ENCODE data around the gene IL16.

IL16 gene

GRCh38 chr15:81288616-81289015 is 91.9 kb downstream of the IL16 start:
- in situ Hi-C loops (cut with HindIII; ENCODE audit: low pct_unique_long_range_greater_than_20kb, low sequenced_read_pairs): no loop called here
- TF ChIP-seq JUND (IDR thresholded peaks at IDR 0.05; ENCODE audit: low read depth): no peak
- no peak for DNase-seq (ENCODE audit: low read depth in 1 of 2, low spot score in 1 of 2)

DNA sequence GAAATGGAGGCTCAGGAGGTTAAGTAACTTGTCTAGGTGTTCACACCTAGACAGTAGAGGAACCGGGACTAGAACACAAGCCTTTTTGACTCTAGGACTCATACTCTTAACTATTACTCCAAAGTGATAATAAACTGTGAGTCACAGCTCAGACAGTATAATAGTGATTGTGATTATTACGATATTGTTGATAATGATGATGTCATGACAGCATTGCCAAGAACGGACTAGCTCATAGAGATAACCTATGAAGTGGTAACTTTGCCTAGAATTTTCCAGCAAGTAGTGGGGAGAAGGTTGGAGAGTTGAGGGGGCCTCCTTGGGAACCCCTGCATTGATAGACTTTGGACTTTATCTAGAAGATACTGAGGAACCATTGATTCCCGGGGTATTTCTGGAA is 93.2 kb downstream of the IL16 start:
- in situ Hi-C loops (cut with HindIII; ENCODE audit: low pct_unique_long_range_greater_than_20kb, low sequenced_read_pairs): no loop called here
- no peak for TF ChIP-seq JUND (IDR thresholded peaks at IDR 0.05; ENCODE audit: low read depth)
- DNase-seq (ENCODE audit: low read depth in 1 of 2, low spot score in 1 of 2): no peak

DNA sequence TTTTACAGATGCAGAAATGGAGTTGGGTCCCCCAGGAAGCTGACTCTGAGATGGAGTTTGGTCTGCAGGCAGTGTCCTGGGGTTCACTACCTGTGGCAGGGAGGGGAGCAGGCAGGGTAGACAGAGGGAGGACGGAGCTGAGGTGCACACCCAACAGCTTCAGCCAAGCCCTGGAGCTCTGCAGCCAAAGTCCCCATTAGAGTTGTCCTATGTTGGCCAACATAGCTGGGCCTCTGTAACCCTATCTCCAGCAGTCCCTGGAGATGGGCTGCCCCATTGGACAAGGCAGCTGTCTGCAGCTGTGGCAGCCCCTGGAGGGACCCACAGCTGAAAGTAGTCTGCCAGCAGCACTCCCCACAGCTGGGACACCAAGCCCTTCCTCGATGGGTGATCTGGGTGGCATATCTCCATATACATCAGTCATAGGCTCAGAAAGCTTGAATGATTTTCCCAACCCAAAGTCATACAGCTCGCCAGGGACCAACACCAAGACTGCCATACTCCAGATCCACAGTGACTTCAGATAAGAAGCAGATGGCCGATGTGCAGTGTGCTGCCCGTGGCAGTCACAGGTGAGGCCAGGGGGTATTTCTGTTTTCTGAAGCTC is 95.3 kb downstream of the IL16 start:
- no peak for TF ChIP-seq JUND (IDR thresholded peaks at IDR 0.05; ENCODE audit: low read depth)
- in situ Hi-C loops (cut with HindIII; ENCODE audit: low pct_unique_long_range_greater_than_20kb, low sequenced_read_pairs): no loop called here
- DNase-seq (ENCODE audit: low read depth in 1 of 2, low spot score in 1 of 2): no peak

- DNase-seq (ENCODE audit: low read depth in 1 of 2, low spot score in 1 of 2): no peak
- TF ChIP-seq JUND (IDR thresholded peaks at IDR 0.05; ENCODE audit: low read depth): no peak
- in situ Hi-C loops (cut with HindIII; ENCODE audit: low pct_unique_long_range_greater_than_20kb, low sequenced_read_pairs): no loop called here
Observed at GRCh38 chr15:81292523-81293001, 95.9 kb downstream of the IL16 start.

- DNase-seq (ENCODE audit: low read depth in 1 of 2, low spot score in 1 of 2): no peak
- no peak for TF ChIP-seq JUND (IDR thresholded peaks at IDR 0.05; ENCODE audit: low read depth)
- in situ Hi-C loops (cut with HindIII; ENCODE audit: low pct_unique_long_range_greater_than_20kb, low sequenced_read_pairs): no loop called here
Observed at GRCh38 chr15:81293728-81294515, 97.2 kb downstream of the IL16 start.

DNA sequence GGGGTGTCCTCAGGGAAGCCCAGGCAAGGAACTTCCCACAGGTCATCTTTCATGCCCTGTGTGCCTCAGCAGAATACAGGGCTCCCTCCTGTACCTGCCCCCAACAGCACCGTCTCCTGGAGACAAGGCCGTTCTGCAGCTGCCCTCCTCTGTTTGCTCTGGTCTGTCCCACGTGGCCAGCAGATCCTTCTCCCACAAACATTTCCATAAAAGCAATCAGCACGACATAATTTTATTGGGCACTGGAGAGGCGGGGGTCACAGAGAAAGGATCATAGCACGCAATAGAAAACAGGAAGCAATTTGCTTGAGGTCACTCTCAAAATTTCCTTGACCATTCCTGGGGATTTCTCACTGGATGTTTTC is 97.8 kb downstream of the IL16 start:
- no peak for TF ChIP-seq JUND (IDR thresholded peaks at IDR 0.05; ENCODE audit: low read depth)
- in situ Hi-C loops (cut with HindIII; ENCODE audit: low pct_unique_long_range_greater_than_20kb, low sequenced_read_pairs): no loop called here

GRCh38 chr15:81295486-81296121 is 98.9 kb downstream of the IL16 start:
- no peak for TF ChIP-seq JUND (IDR thresholded peaks at IDR 0.05; ENCODE audit: low read depth)
- in situ Hi-C loops (cut with HindIII; ENCODE audit: low pct_unique_long_range_greater_than_20kb, low sequenced_read_pairs): no loop called here
- no peak for DNase-seq (ENCODE audit: low read depth in 1 of 2, low spot score in 1 of 2)

More for the DNA sequence above, 97.8 kb downstream of the IL16 start:
- no peak for DNase-seq (ENCODE audit: low read depth in 1 of 2, low spot score in 1 of 2)

DNA sequence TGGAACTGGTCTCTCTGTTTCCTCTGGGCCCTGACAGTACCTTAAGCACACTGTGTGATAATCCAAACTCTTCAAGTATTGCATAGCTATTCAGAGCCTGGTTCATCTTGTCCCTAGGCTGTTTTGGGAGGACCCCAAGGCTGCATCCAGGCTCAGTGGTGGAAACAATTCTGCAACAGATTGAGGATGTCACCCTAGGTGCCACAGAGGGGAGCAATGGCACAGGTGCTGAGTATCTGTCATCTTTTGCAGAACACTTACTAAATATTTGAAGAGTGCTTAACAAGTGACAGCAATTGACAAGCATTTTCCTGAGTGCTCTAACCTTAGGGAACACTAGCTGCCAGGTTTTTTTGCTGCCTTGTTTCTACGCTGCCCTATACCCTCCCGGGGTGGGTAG is 99.5 kb downstream of the IL16 start:
- no peak for DNase-seq (ENCODE audit: low read depth in 1 of 2, low spot score in 1 of 2)
- no peak for TF ChIP-seq JUND (IDR thresholded peaks at IDR 0.05; ENCODE audit: low read depth)
- in situ Hi-C loops (cut with HindIII; ENCODE audit: low pct_unique_long_range_greater_than_20kb, low sequenced_read_pairs): no loop called here

GRCh38 chr15:81296673-81297072 is 100.0 kb downstream of the IL16 start:
- in situ Hi-C loops (cut with HindIII; ENCODE audit: low pct_unique_long_range_greater_than_20kb, low sequenced_read_pairs): no loop called here
- no peak for DNase-seq (ENCODE audit: low read depth in 1 of 2, low spot score in 1 of 2)
- TF ChIP-seq JUND (IDR thresholded peaks at IDR 0.05; ENCODE audit: low read depth): no peak

DNA sequence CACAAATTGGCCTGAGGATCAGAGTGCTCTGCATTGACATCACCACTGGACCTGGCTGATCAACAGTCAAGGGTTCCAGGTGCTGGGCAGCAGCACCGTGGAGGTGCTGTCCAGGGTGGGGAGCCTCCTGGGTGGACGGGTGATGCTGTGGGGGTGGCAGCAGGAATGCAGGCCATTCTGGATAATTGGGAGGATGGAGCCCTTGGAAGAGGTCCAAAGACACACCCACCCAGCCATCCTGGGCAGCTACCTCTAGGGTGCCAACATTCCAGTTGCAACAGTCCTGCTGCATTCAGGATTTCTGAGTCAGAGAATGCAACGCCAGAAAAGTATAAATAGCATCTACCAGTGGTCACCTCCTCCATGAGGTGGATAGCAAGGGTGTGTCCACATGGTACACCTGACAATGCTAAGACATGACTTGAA is 100.5 kb downstream of the IL16 start:
- TF ChIP-seq JUND (IDR thresholded peaks at IDR 0.05; ENCODE audit: low read depth): no peak
- DNase-seq (ENCODE audit: low read depth in 1 of 2, low spot score in 1 of 2): no peak
- in situ Hi-C loops (cut with HindIII; ENCODE audit: low pct_unique_long_range_greater_than_20kb, low sequenced_read_pairs): no loop called here

GRCh38 chr15:81297603-81298575 is 101.2 kb downstream of the IL16 start:
- in situ Hi-C loops (cut with HindIII; ENCODE audit: low pct_unique_long_range_greater_than_20kb, low sequenced_read_pairs): no loop called here
- no peak for TF ChIP-seq JUND (IDR thresholded peaks at IDR 0.05; ENCODE audit: low read depth)
- no peak for DNase-seq (ENCODE audit: low read depth in 1 of 2, low spot score in 1 of 2)

DNA sequence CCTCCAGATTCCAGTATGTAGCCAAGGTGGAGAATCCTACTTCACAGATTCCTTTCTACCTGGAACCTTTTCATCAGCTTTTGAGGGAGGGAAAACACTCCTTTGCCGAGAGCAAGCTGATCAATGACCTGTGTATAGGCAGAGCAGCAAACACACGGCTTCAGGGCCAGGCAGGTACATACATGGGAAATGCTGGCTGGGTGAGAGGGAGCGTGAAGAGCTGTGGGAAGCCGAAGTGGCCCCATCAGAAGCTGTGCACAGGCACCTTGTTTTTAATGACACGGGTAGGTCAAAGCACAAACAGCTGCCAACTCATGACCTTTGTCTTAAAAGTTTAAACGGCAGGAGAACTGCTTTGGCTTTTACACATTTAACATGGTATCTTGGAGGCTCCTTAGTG is 101.9 kb downstream of the IL16 start:
- no peak for DNase-seq (ENCODE audit: low read depth in 1 of 2, low spot score in 1 of 2)
- TF ChIP-seq JUND (IDR thresholded peaks at IDR 0.05; ENCODE audit: low read depth): no peak
- in situ Hi-C loops (cut with HindIII; ENCODE audit: low pct_unique_long_range_greater_than_20kb, low sequenced_read_pairs): no loop called here

All from T47D (cell line).